ENCODE data around the gene PPP2R3A.

Gene PPP2R3A

GRCh38 chr3:135966962-135967274 is 1.4 kb downstream of the PPP2R3A start:
- DNase-seq (ENCODE audit: extremely low read depth in 1 of 2, low read depth in 1 of 2): no peak

DNA sequence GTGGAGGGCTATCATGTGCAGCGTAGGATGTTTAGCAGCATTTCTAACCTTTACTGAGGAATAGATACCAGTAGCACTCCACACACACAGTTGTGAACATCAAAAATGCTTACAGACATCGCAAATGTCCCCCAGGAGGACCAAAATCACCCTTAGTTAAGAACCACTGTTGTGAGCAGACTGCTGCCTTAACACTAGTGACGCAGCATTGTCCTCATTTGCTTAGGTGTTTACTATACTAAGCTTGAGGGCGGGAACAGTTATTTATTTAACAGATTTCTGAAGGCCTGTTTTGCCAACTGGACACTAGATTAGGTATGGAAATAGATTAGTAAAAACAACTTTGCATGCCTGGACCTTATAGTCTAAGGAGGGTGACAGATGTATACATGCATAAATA is 2.3 kb downstream of the PPP2R3A start:
- no peak for DNase-seq (ENCODE audit: extremely low read depth in 1 of 2, low read depth in 1 of 2)

DNA sequence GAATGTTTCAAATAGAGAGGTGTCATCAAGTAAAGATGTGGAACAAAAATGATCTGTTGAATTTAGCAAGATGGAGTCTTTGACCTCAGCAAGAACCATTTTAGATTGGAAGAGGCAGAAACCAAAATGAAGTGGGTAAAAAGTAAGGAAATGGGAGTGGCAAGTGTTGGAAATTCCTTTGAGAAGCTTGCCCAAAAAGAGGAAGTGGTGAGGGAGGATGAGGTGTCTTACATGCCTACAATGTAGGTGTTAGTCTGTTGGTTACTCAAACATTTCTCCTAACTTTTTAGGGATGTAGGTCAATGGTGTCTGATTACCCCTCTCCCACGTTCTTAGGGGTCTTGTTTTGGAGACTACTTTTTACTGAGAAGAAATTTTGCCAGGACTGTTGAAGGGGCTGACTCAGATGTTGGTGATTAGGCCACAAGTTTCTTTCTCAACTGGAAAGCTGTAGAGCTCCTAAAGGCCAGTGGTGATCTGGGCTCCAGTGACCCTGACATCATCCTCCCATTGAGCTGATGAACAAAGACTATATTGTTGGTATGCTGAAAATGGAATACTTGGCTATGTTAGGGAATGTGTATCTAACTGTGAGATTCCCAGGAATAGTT is 5.1 kb downstream of the PPP2R3A start:
- no peak for DNase-seq (ENCODE audit: extremely low read depth in 1 of 2, low read depth in 1 of 2)

GRCh38 chr3:135973841-135974240 is 8.3 kb downstream of the PPP2R3A start:
- DNase-seq (ENCODE audit: extremely low read depth in 1 of 2, low read depth in 1 of 2): no peak

DNA sequence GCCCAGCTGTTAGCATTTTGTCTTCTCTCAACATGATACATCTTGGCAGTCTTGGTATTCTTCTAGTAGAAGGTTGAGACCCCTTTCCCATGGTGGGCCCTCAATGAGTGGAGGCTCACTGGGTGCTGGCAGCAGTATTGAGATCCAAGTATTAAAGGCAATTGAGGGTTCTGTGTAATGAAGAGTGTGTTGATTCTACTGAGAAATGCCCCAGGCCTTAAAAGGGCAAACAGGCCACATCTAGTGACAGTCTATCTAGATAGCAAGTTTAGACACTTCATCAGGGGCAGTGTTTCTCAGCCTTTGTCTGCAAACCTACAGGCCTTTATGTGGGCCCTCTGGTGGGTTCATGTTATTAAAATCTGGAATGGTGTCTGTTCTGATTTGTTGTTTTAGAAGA is 9.5 kb downstream of the PPP2R3A start:
- DNase-seq (ENCODE audit: extremely low read depth in 1 of 2, low read depth in 1 of 2): no peak

- no peak for DNase-seq (ENCODE audit: extremely low read depth in 1 of 2, low read depth in 1 of 2)
Observed at GRCh38 chr3:135975536-135975935, 10.0 kb downstream of the PPP2R3A start.

DNA sequence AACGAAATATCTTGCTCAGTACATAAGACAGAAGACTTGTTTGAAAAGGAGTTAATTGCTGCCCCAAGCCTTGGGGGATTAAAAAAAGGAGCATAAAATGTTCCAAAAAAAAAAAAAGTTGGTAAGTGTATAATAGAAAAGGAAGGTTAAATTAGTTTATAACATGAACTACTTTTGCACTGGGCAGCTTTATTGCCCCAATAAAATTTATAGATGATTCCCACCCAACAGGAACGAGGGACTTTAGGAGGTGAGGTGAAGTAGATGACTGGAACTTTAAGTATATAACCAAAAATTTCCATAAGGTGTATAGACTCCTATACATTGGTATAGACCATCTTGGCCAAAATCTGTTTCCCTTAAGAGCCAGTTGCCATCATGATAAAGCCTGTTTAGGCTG is 14.8 kb downstream of the PPP2R3A start:
- DNase-seq (ENCODE audit: extremely low read depth in 1 of 2, low read depth in 1 of 2): no peak

DNA sequence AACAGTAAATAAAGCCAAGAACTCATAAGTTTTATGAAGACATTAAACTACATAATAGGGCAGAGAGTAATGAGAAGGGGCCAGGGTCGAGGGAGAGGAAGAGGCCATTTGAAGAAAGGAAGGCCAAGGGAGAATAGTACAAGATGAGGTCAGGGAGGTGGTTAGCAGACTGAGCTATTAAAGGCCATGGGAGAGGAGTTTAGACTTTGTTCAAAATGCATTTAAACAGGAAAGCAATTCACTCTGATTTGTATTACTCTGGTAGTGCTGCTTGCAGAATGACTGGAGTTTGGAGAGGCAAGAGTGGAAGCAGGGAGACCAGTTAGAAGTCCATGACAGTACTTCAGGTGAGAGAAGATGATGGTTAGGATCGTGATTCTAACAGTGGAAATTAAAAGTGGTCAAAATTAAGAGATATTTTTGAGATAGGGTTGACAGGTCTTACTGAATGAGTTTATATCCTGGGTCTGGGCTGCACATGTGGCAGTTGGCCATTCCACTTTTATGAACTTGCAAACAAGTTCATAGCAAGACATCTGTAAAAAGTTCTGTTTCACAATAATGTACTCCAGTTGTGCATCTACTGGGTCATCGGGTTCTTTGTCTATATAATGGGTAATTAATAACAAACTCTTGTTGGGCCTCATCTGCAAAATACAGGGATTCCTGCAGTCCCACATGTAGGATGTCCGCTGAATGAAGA is 16.3 kb downstream of the PPP2R3A start:
- no peak for DNase-seq (ENCODE audit: extremely low read depth in 1 of 2, low read depth in 1 of 2)

GRCh38 chr3:135982404-135982761 is 16.9 kb downstream of the PPP2R3A start:
- no peak for DNase-seq (ENCODE audit: extremely low read depth in 1 of 2, low read depth in 1 of 2)

DNA sequence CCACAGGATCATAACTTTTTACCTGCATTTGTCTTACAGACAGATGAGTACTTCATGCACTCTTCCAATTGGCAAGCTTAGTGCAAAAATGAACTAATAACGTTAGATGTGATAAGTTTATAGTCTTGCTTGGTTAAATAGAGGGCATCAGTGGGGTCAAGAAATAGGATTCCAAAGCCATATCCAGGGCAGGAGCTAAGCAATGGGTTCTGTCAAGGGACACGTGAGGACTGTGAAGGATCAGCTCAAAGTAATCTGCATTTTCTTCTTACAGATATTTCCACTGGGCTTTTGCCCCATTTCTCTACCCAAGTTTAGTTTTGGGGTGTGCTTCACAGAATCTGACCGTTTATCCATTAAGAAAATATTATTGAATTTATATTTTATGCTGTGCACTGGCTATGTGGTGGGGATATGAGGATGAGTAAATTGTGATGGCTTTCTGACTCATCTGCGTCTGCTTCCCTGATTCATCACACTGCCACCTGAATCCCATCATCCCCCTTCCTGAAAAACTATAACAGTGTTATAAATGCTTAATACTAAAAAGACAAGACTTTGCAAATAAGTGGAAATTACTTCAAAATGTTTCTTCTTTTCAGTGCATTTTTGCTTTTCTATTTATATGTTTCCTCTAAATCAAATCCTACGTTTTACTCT is 17.5 kb downstream of the PPP2R3A start:
- no peak for DNase-seq (ENCODE audit: extremely low read depth in 1 of 2, low read depth in 1 of 2)

DNA sequence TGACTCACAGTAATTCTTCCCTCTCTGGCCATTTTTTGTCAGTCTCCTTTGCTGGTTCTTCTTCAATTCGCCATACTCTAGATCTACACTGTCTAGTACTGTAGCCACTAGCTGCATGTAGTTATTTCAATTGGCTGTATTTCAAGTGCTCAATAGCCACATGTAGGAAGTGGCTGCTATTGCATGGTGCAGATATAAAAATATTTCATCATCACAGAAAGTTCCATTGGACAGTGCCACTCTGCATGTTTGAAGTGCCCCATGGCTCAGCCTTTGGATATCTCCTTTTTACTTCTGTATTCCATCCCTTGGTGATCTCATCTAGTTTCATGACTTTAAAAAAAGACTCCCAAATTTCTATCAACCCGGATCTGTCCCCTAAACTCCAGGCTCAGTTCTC is 22.1 kb downstream of the PPP2R3A start:
- no peak for DNase-seq (ENCODE audit: extremely low read depth in 1 of 2, low read depth in 1 of 2)

- DNase-seq (ENCODE audit: extremely low read depth in 1 of 2, low read depth in 1 of 2): no peak
Observed at GRCh38 chr3:135989242-135989641, 23.7 kb downstream of the PPP2R3A start.

GRCh38 chr3:135990903-135991302 is 25.4 kb downstream of the PPP2R3A start:
- no peak for DNase-seq (ENCODE audit: extremely low read depth in 1 of 2, low read depth in 1 of 2)

GRCh38 chr3:135991621-135992020 is 26.1 kb downstream of the PPP2R3A start:
- no peak for DNase-seq (ENCODE audit: extremely low read depth in 1 of 2, low read depth in 1 of 2)

- DNase-seq (ENCODE audit: extremely low read depth in 1 of 2, low read depth in 1 of 2): no peak
Observed at GRCh38 chr3:135992072-135992471, 26.5 kb downstream of the PPP2R3A start.

GRCh38 chr3:135994708-135995337 is 29.3 kb downstream of the PPP2R3A start:
- DNase-seq (ENCODE audit: extremely low read depth in 1 of 2, low read depth in 1 of 2): no peak

GRCh38 chr3:135995766-135996165 is 30.2 kb downstream of the PPP2R3A start:
- no peak for DNase-seq (ENCODE audit: extremely low read depth in 1 of 2, low read depth in 1 of 2)

- no peak for DNase-seq (ENCODE audit: extremely low read depth in 1 of 2, low read depth in 1 of 2)
Observed at GRCh38 chr3:135997554-135998320, 32.2 kb downstream of the PPP2R3A start.

GRCh38 chr3:136008221-136008620 is 42.7 kb downstream of the PPP2R3A start:
- no peak for DNase-seq (ENCODE audit: extremely low read depth in 1 of 2, low read depth in 1 of 2)

DNA sequence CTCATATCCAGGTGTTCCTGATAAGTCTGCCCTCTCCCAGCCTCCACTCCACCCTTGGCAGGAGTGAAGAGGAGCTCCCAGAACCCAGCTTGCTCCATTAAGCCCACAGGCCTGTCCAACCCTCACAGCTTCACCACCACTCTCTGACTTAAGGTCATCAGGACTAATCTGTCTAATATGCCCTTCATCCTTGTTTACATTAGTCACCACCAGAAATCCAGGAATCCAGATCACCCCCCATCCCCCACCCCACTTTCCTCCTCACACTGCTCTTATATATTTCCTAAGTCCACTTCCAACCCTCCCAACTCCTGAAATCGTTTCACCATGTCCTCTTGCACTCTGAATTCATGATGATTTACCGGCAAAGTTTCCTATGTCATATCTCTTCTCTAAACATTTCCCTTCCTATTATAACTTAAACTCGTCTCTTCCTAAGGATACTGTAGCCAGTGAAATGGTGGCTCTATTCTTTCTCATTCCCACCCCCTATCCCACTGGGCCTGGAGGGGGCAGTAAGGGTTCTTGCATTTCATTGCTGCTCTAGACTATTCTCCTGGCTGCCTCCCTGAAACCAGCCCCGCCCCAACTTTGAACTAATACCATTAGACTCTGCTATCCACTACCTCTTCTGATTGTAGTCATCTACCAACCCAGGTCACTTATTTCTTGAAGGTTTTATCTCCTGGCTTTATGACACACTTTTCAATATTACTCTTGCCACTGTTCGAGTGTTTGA is 43.4 kb downstream of the PPP2R3A start:
- no peak for DNase-seq (ENCODE audit: extremely low read depth in 1 of 2, low read depth in 1 of 2)

DNA sequence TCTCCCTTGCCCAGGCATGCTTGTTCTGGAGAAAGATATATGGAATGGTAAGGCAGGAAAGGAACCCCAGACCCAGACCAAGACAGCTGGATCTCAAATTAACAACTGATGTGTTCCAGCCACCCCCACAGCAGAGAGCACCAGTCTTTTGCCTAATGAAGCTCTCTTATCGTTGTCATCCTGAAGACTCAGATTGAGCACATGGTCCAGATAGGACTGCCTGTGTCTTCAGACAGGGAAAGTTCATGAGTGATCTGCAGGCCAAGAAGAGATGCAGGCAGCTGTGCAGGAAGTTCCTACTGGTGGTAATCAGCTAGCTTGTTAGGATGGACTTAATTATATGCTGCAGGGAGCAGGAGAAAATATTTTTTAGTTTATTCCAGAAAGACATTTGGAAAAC is 53.3 kb downstream of the PPP2R3A start:
- DNase-seq (ENCODE audit: extremely low read depth in 1 of 2, low read depth in 1 of 2): no peak

Measured in activated CD8-positive, alpha-beta memory T cell treated with anti-CD3 and anti-CD28 coated beads for 1 hour (primary cell).